T1000 (cell line): ENCODE data around the gene EMX2.

Source experiments
- DNase-seq: peaks from one replicate; lab custom pipeline; 2025; ENCODE audit warnings: mixed read lengths; lab: John Stamatoyannopoulos, UW

Gene EMX2

GRCh38 chr10:117532003-117532385, 10.6 kb upstream of the EMX2 start:
- DNase-seq: no peak

GRCh38 chr10:117532451-117533107, 10.0 kb upstream of the EMX2 start:
- DNase-seq: no peak

- DNase-seq: no peak
Observed at GRCh38 chr10:117533507-117534281, 8.9 kb upstream of the EMX2 start.

GRCh38 chr10:117534321-117535297, 7.9 kb upstream of the EMX2 start:
- DNase-seq: no peak

GRCh38 chr10:117535298-117536071, 7.1 kb upstream of the EMX2 start:
- no peak for DNase-seq

- no peak for DNase-seq
Observed at GRCh38 chr10:117536072-117536865, 6.3 kb upstream of the EMX2 start.

GRCh38 chr10:117536866-117537435, 5.6 kb upstream of the EMX2 start:
- no peak for DNase-seq

GRCh38 chr10:117537436-117537903, 5.1 kb upstream of the EMX2 start:
- peak; percentile 14 for DNase-seq

- no peak for DNase-seq
Observed at GRCh38 chr10:117537904-117538524, 4.5 kb upstream of the EMX2 start.

GRCh38 chr10:117539361-117539773, 3.2 kb upstream of the EMX2 start:
- no peak for DNase-seq

GRCh38 chr10:117539903-117540639, 2.5 kb upstream of the EMX2 start:
- DNase-seq: no peak

GRCh38 chr10:117540640-117541404, 1.7 kb upstream of the EMX2 start:
- DNase-seq: no peak

GRCh38 chr10:117541405-117541908, 1.1 kb upstream of the EMX2 start:
- peak; percentile 69 for DNase-seq

GRCh38 chr10:117541909-117542705, 439 bp upstream of the EMX2 start:
- peak; percentile 85 for DNase-seq

- DNase-seq: peak; percentile 60
Observed at GRCh38 chr10:117543225-117544003, 868 bp downstream of the EMX2 start.

GRCh38 chr10:117544004-117544701, 1.6 kb downstream of the EMX2 start:
- DNase-seq: peak; percentile 27
